ENCODE measurements around the gene RPTOR.

Gene RPTOR

DNA sequence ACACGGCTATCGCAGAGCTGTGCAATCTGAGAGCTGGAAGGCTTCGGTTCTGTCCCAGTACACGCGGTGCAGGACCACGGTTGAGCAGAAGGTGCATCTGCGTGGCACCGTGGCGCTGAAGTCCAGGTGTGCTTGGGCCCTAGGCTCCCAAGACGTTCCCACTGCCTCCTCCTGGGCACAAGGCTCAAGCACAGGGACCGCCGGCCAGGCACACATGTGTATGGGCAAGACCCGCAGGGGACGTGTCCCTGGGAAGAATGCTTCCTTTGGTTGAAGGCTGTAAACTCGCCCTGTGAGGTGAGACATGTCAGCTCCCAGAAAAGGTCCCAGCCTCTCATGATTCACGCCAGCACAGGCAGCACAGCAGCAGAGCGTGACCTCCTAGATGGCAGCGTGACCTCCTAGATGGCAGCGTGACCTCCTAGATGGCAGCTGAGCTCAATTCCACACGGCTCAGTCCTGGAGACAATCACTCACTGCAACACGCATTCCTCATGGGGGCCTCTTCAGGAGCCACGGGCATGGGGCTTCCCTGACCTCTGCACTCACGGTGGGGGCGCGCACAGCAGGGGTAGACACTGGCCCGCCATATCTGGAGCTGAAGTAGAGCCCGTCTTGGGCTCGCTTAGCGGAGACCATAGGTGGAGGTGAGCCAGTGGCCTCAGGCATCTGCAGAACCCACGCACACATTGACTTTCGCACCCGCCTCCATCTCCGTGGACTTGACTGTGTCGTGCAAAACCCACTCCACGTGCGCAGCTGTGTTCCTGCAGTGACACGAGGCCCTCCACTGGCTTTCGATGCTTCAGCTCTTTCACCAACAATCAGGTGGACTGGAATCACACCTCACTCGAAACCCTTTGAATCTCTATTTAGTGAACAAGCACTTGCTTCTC is 362.0 kb downstream of the RPTOR start:
- DNase-seq, result no peak

DNA sequence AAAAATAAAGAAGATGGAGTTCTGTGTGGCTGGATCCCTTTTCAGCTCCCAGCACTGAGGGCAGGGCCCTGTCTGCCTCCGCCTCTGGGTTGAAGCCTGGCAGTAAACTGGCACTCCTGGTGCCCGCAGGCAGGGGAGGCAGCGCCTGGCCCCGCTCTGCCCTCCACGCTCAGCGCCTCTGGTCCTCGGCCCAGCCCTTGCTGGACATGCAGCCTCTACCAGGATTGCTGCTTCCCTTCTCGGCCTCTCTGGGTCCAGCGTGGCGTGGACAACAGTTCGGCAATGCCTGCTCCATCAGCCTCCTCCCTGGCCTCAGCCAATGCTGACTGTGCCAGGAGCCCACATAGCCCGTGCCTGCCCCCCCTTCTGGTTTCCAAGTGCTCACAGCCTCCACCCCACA is 362.6 kb downstream of the RPTOR start:
- no peak for DNase-seq

DNA sequence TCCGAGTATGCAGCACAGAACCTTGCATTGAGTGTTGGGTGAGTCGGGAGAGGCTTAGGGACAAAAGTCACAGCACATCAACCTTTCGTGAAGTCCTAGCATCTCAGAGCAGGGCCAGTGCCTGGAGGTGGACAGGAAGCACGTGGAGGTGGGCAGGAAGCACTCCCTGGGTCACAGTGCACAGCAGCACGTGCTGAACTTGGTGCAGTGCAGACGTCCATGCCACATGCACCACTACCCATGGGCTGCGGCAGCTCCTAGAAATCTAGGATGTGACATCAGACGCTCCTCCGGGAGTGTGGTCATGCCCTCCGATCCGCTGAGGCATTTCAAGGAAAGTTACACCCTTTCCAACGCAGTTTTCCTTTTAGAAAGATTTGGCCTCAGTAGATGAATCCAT is 363.6 kb downstream of the RPTOR start:
- no peak for DNase-seq

DNA sequence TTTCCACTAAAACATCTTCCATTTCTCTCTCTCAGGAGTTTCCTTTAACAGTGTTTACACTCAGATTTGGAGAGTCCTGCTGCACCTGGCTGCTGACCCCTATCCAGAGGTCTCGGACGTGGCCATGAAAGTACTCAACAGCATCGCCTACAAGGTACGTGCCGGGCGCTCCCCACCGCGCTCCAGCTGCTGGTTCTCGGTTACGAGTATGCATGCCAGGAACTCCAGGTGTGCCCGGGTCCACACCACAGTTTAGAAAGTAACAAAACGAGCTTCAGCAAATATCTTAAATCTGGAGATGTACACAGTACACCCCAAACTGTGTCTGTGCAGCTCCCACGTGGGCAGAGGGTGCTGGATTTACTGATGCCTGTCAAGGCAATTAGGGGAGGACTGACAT is 364.1 kb downstream of the RPTOR start:
- DNase-seq, result no peak

DNA sequence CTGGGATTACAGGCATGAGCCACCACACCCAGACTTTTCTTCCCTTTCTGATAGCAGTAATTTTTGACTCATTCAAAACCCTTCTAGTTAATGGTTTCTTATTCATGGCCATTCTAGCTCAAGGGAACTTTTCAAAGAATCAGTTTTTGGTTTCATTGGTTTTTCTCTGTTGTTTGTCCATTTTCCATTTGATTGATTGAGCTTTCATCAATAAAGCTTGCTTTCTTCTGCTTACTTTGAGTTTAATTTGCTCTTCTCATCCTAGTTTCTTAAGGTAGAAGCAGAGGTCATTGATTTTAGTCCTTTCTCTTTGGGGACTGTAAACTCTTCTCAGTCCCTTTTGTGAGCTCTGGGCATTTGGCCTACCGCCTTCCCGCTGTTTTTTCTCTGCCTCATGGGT is 365.0 kb downstream of the RPTOR start:
- no peak for DNase-seq

DNA sequence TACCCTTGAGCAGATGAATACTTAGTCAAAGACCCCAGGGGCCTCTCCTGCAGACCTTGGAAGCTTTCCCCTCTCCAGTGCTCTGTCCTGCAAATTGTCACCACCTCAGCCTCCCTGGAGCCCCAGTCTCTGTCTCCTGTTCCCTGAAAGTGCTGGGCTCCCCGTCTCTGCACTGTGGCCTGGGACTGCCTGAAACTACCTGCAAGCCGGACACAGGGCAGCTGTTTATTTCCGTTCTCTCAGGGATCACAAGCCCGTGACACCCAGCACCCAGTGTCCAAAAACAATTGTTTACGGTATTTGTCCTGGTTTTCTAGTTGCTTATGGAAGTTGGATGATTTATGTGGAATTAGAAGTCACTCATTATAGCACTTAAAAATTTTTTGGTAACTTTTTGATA is 365.4 kb downstream of the RPTOR start:
- no peak for DNase-seq

DNA sequence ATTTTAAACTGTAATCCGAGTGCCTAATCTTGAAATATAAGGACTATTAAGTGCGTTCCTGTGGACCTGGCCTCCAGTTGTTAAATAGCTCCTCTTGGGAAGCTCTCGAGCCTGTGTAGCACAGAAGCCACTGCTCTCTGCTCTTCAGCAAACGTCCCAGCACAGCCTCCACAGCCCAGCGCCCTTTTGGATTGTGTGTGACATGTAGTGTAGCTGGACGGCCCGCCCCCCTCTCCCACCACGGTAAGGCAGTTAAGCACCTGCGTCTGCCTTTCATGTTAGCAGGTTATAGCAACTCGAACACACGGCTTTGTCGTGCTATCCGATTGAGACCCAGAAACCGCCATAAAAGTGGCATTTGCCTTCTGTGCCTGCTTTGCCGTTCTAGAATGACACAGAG is 367.8 kb downstream of the RPTOR start:
- DNase-seq, result no peak

DNA sequence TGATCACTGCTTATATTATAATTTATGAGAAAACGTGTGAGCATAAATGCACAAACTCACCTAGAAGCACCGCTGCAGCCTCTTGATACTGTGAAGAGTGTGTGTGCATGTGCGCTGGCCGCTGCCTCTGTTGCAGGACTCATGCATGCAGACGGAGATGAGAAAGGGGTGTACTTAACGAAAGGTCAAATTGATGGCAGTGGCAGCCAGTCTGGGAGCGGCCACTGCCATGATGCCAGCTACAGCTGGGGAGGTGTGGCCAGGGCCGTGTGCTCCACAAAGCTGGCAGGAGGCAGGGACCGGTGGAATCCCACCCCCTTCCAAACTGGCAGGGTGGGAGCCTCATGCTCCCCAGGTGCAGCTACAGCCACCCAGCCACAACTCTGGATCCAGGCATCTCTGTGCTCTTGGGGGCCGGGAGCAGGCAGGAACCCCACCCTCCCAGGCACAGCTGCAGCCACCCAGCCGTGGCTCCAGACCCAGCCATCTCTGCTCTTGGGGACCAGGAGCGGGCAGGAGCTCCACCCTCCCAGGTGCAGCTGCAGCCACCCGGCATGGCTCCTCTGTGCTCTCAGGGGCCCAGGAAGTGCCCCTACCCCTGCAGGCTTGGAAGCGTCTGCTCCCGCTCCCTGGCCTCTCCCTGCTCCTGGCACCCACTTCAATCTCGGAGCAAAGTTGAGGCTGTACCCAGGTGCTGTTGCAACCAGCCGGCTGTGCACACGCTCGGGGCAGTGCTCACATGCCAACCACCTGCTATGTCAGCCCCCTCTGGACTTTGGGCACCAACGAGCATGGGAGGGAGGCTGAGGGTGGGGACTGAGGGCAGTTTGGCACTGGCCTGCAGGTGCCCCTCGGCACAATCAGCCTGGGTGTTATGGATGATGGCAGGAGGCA is 369.5 kb downstream of the RPTOR start:
- no peak for DNase-seq

DNA sequence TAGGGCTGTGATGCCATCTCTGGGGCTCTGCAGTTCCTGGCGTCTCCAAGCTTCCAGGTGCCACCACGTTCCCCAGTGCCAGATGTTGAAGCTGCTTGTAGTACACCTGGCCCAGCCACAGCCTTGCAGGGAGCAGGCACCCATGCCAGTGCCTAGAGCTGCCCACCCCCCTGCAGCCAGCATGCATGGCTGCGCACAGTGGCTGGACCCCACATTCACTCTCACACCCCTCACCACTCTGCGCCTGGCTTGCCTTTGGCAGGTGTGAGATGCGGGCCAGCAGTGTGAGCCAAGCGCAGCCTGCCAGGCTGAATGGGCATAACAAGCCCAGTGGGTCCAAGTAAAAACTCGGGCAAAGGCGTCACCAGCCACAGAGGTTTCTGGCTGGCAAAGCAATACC is 371.6 kb downstream of the RPTOR start:
- DNase-seq, result no peak

DNA sequence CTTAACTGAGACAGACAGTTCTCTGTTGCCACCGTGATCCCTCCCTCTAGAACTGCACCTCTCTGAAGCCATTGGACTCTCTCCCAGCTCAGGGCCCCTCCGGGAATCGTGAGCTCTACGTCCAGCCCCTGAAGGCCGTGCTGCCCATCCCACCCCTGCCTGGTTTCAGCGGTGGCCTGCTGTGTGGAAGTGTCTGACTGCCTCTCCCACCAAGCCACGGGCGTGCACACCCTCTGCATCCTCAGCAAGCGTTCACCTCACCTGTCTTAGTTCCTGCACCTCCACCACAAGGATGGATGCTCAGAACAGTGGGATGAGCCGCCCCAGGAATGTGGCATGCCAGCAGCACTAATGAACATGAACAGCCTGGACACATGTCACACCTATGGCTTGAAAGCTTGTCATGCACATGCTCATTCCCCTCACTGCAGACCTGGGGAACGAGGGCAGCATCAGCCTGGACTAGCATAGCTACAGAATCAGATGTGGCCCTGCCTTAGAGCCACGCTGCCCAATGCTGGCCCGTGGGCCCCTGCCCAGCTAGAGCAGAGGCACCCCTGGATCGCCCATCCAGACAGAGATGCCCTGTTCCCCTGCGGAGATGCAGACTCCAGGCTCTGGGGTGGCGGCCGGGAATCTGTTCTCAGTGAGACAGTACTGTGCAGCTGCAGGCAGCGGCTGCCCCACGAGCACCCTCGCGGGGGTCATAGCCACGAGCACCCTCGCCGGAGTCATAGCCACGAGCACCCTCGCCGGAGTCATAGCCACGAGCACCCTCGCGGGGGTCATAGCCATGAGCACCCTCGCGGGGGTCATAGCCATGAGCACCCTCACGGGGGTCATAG is 373.3 kb downstream of the RPTOR start:
- no peak for DNase-seq

DNA sequence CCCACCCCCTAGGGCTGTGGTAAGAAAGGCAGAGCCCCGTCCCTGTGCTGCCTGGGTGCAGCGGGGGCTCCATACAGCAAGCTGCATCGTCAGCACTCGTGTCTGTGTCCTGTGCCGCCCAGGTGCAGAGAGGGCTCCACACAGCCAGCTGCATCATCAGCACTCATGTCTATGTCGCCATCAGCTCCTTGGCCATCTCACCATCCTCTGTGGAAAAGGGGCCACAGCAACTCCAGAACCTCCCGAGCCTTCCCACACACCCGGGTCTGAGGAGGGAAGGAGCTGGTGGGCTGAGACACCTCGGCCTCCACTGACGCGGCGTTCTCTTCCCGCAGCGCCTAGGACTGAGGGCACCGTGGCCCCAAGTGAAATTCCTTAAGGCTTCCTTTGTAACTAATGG is 374.1 kb downstream of the RPTOR start:
- no peak for DNase-seq

DNA sequence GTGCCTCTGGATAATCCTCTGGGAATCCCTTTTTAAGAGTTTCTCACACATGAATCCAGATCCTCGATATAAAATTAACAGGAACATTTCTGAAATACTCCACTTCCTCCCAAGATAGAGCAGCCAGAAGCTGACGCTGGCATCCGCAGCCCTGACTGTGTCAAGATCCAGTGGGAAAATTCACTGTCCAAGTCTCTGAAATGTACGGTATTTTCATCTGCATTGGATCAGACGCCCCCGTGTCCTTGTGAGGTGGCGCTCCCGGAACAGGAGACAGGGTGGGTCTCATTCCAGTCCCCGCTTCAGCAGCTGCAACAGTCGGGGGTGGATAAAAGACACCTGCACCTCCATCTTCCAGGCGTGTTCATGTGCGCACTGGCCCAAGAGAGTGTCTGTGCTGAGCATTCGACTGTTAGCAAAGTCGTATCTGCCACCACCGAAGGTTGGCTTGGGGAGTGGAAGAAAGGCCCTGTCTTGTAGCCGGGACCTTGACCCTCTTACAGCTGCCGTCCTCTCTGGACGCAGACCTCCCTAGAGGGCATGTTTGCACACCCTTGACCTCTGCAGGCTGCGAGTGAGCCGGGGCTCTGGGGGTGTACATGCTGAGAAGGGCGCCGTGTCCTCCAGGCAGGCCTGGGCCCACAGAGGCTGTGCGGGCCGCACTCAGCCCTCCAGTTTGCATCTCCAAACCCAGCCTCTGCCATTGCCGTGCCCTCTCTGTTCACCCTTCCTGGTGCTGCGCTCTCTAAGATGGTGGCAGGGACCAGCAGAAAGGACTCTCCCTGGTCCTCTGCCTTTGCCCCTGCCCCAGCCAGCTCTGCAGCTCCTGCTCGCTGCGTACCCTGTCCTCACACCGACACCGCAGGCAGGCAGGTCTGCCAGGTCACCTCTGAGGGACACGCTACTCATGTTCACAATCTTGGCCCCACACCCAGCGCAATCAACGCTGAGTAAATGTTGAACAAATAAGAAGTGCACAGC is 375.0 kb downstream of the RPTOR start:
- DNase-seq, result no peak

DNA sequence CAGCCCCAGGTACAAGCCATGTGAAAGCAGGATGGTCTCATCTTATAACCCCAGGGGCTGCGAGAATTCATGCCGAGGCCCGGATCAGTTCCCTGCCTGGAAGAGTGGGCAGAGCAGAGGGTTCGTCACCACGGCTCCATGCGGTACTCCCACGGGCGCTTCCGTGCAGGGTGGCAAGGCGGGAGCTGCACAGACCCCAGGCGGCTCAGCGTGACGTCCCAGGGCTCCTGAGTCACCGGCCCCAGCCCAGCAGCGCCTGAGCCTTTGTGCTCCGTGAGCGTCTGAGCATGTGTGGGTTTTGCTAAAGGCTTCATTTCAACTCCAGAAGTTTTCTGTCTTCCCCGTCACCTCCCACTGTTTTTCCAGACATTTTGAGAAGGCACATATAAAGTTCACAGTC is 375.8 kb downstream of the RPTOR start:
- DNase-seq, result no peak

DNA sequence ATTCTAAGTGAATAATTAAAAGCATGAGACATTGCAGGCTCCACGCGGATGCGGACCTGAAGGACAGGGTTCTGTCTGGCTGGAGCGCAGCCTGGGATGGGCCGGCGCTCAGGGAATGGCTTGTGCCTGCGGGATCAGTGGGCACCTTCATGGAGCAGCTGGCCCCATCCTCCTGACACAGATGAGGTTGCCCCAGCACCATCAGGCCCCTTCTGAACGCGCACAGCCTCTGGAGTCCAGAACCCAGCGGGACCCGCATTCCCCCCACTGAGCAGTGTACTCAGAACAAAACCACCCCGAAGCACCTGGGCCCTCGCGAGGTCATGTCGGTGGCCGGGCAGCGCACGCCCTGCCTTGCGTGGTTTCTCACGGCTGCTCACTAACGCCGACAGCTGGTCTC is 376.5 kb downstream of the RPTOR start:
- no peak for DNase-seq

DNA sequence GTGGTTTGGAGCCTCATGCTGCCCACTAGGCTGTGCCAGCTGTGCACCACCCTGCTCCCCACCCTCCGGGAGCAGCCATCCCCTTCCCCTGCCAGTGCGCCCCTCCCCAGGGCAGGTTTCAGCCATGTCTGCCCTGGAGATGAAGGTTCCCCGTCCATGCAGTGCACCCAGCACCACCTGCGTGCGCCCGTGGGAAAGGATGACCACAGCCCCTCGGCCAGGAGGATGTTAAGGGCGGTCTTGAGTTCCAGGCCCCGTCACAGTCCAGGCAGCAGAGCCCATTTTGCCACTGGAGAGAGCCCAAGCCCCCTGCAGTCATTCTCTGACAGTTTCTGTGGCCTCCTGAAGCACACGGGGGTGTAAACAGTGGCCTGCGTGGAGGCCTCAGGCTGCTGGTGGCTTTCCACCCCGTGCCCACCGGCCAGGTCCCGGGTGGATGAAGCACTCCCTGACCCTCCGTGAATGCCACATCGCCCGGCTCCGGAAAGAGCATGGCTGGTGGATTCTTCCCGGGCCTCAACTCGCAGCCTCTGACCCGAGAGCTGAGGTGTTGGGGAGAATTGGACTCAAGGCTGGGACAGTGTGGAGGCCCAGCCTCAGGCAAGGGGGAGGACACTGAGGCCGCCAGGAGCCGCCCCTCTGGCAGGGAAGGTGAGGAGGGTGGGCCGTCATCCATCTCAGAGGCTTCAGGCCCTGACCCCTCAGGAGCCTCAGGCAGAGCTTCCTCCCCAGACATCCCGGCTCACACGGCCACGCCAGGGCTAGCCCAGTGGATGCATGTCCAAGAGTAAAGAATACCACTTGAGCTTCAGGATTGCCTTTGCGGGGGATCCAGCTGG is 377.3 kb downstream of the RPTOR start:
- DNase-seq, result no peak

DNA sequence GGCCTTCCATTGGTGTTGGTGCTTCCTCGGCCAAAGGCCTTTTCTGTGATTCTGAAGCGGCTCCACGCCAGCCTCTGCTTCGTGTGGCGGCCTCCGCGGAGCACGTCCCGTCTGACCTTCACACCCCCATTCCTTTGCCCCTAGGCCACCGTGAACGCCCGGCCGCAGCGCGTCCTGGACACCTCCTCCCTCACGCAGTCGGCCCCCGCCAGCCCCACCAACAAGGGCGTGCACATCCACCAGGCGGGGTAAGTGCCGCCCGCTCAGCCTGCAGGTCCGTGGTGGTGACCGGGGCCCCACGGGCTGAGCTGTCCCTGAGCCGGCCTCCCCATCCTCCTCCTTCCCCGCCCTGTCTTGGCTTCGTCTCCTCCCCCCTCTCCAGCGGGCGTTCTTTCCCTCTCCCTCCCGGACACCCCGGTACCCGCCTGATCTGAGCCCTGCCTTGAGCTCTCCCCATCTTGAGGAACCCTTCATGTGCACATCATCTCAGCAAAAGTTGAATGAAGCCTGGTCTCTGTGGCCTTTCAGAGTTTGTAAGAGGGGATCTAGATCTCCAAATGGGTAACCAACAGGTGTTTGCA is 378.0 kb downstream of the RPTOR start:
- no peak for DNase-seq

DNA sequence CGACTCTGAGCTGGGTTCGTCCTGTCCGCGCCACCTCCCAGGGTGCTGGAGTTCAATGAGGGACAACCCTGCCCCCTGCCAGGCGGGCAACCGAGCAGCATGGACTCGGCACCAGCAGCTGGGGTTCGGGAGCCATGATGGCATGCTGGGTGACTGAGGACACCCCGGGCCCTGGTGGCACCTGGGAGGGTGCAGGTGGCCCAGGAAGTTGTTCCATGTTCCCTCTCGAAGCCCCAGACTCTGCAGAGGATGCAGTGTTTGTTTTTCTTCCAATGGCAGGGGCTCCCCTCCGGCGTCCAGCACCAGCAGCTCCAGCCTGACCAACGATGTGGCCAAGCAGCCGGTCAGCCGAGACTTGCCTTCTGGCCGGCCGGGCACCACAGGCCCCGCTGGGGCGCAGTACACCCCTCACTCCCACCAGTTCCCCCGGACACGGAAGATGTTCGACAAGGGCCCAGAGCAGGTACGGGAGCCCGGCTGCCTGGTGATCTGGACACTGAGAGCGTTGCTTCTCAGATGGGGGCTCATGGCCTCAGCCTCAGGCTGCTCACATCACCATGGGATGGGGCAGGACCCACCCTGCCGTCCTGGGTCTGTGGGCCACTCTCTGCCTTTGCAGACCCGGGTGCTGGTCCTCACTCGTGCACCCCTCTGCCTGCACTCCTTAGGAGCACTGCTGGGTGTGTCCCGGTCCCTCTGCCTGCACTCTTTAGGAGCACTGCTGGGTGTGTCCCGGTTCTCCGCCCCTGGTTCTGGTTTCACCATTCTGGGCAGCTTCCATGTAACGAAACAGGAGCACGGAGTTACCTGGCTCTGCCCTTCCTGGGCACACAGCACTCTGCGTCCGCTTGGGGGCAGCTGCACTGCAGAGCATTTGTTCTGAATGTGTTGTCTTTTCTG is 378.8 kb downstream of the RPTOR start:
- DNase-seq, result no peak

DNA sequence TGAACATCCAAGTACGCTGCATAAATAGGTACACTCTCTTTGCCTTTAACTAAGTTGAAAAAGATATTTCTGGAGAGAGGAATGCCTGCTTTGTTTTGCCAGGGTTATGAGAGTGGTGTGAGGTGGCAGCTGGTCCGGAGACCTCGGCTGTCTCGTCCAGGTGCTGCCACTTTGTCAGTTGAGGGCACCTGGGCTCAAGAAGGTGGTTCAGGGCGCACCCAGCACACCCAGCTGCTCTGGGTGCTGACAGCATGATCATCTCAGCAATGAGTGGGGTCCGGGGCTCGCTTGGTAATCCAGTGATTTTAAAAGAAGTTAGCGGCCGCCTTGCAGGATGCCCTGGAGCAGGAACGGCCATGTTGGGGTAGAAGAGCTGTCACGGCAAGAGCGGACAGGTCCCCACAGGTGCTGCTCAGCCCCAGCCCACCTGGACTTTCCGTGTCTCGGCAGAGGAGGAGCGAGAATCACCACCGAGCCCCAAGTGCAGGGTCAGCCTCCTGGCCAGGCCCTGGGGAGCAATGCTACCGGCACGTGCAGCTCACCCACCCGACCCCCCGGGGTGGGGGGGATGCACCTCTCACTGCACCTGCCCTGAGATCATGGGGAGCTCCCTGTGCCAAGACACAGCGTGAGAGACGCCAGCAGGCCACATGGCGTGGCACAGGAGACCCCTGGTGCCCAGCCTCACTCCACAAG is 379.6 kb downstream of the RPTOR start:
- DNase-seq, result no peak

All from NCI-H2107 (cell line).